ENCODE results near the gene RBKS.

GRCh38 chr2:27800856-27801255 is 89.3 kb downstream of the RBKS start:
- no peak for TF ChIP-seq CTCF (conservative IDR thresholded peaks at IDR 0.05 in 1 of 2, IDR thresholded peaks at IDR 0.05 in 1 of 2; ENCODE audit: extremely low read depth in 1 of 2, insufficient read depth in 1 of 2, low read depth in 1 of 2, low read length in 2 of 2)
- no peak for TF ChIP-seq EZH2 (IDR thresholded peaks at IDR 0.05; ENCODE audit: borderline replicate concordance, low read length)

Measured in mammary epithelial cell (primary cell).